Muscle layer of duodenum (tissue), 2 donors: ENCODE measurements around the gene KIF26B.
"Not testable (repeated sequence)": the region's sequence is repeated elsewhere in the genome, so short reads cannot be mapped to it uniquely, and the experiment has no call there.

Experiments
- H3K27ac ChIP-seq: one replicate; pipeline ENCODE4 v1.7.0; 2013; ENCODE audit warnings: mild to moderate bottlenecking, low read length
- H3K27me3 ChIP-seq: one replicate; pipeline ENCODE4 v1.7.0; 2013; ENCODE audit warnings: low read depth, mild to moderate bottlenecking, control low read depth, low read length
- H3K36me3 ChIP-seq, 2 donors: one replicate each; pipeline ENCODE4 v1.7.0; 2013; ENCODE audit warnings: low read length in 2 of 2, control low read depth in 1 of 2, mild to moderate bottlenecking in 1 of 2; ENCODE audit not compliant: insufficient read depth in 2 of 2, control insufficient read depth in 1 of 2
- H3K4me1 ChIP-seq, 2 donors: one replicate each; pipeline ENCODE4 v1.7.0; 2013; ENCODE audit warnings: low read length in 2 of 2, mild to moderate bottlenecking in 2 of 2, control low read depth in 1 of 2, moderate library complexity in 1 of 2; ENCODE audit not compliant: insufficient read depth in 2 of 2, control insufficient read depth in 1 of 2
- H3K4me3 ChIP-seq, 2 donors: one replicate each; pipeline ENCODE4 v1.7.0; 2013; ENCODE audit warnings: low read length in 2 of 2, low read depth in 1 of 2, mild to moderate bottlenecking in 1 of 2
- H3K9me3 ChIP-seq, 2 donors: one replicate each; pipeline ENCODE4 v1.7.0; 2013; ENCODE audit warnings: low read length in 2 of 2, control low read depth in 1 of 2, mild to moderate bottlenecking in 1 of 2; ENCODE audit not compliant: control insufficient read depth in 1 of 2
- donor health status: healthy.

The KIF26B gene

DNA sequence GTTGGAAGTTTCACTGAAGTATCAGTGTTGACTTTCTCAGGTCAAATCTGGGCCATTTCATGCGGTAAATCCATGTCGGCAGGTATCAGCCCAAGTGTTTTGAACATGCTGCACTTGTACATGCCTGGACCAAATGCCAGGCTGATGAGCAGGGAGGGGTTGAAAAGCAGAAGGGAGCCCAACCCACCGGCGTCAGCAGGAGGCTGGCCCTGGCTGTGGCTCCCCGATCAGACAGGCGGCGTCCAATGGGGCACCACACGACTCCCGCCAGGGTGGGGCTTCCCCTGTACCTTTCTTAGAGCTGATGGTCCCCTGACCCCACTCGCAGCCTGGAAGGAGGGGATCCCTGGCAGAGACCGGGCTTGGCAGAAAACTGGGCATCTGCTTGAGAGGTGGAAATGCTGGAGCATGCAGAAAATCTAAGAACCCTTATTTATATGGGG is 540.0 kb downstream of the KIF26B start:
- Histone ChIP-seq H3K36me3 (no peaks in the 10 kb centered on the region), H3K4me1 (no peaks in the 10 kb centered on the region), H3K4me3 (no peak overlapping the region), H3K27me3 (no peaks in the 10 kb centered on the region), H3K9me3 (no peaks in the 10 kb centered on the region), H3K27ac (no peak overlapping the region)

GRCh38 chr1:245695211-245695610 is 540.4 kb downstream of the KIF26B start:
- no peaks in the 10 kb centered on the region for H3K27me3 ChIP-seq
- H3K9me3 ChIP-seq: no peaks in the 10 kb centered on the region
- no peak overlapping the region for H3K27ac ChIP-seq
- no peaks in the 10 kb centered on the region for H3K36me3 ChIP-seq
- no peaks in the 10 kb centered on the region for H3K4me1 ChIP-seq
- no peak overlapping the region for H3K4me3 ChIP-seq

DNA sequence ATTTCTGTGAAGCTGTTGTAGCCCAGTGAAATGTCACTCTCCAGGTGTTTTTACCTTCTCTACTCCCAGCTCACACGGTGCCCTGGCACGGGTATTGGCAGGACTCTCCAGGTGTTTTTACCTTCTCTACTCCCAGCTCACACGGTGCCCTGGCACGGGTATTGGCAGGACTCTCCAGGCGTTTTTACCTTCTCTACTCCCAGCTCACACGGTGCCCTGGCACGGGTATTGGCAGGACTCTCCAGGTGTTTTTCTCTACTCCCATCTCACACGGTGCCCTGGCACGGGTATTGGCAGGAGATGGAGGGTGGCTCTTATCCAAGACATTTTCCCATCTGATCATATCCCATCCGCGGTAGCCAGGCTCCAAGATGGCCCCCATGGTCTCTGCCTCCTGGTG is 540.9 kb downstream of the KIF26B start:
- not testable (repeated sequence) for H3K4me3 ChIP-seq, H3K9me3 ChIP-seq, H3K36me3 ChIP-seq, H3K27me3 ChIP-seq, H3K4me1 ChIP-seq, H3K27ac ChIP-seq

DNA sequence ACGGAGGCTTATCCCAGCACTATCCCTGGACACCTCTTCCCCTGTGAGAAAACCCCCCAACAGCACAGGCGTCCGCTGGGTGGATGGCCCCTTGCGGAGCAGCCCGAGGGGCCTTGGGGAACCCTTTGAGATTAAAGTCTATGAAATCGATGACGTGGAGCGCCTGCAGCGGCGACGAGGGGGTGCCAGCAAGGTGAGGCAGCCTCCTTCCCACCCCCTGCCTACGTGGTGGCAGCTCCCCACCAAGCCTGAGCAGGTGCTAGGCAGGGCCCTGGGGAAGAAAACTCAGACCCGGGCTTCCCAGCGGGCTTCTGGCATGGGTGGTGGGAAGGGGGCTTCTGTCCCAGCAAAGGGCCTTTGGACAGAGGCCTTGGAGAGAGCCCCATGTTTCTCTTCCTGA is 543.3 kb downstream of the KIF26B start:
- Histone ChIP-seq H3K4me1 (no peaks in the 10 kb centered on the region), H3K9me3 (no peaks in the 10 kb centered on the region), H3K27me3 (no peaks in the 10 kb centered on the region), H3K4me3 (no peak overlapping the region), H3K36me3 (no peaks in the 10 kb centered on the region), H3K27ac (no peak overlapping the region)

DNA sequence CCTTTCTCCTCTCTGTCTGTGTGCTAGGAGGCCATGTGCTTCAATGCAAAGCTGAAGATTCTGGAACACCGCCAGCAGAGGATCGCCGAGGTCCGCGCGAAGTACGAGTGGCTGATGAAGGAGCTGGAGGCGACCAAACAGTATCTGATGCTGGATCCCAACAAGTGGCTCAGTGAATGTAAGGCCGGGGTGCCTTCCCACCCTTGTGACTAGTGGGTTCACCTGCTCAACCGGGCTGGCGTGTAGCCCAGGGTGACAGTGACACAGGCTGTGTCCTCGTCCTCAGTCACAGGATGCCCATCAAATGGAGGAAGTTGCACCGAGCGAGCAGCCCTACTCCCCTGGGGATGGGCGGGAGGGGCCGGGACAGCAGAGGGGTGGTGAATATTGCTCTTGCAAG is 544.1 kb downstream of the KIF26B start:
- Histone ChIP-seq H3K4me3 (no peak overlapping the region), H3K27ac (no peak overlapping the region), H3K36me3 (no peaks in the 10 kb centered on the region), H3K9me3 (no peaks in the 10 kb centered on the region), H3K4me1 (no peaks in the 10 kb centered on the region), H3K27me3 (no peaks in the 10 kb centered on the region)

DNA sequence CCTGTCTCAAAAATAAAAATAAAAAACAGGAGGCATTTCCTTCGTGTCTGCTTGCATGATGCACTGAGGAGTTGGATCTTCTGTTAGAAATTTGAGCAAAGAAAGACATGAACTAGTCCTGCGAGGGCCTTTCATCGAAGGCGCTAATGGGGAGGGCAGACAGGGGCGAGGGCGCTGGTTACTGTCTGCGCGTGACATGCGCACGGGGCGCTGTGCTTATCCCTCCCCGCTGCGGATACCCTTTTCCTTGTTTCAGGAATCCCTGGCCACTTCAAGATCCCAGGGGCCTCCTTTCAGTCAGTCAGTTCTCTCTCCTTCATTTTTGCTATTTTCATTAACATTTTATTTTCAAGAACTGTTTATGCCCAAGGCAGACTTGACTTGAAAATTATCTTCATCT is 545.8 kb downstream of the KIF26B start:
- H3K36me3 ChIP-seq: no peaks in the 10 kb centered on the region
- no peaks in the 10 kb centered on the region for H3K4me1 ChIP-seq
- H3K4me3 ChIP-seq: no peak overlapping the region
- no peak overlapping the region for H3K27ac ChIP-seq
- no peaks in the 10 kb centered on the region for H3K27me3 ChIP-seq
- H3K9me3 ChIP-seq: no peaks in the 10 kb centered on the region

- Histone ChIP-seq H3K36me3 (no peaks in the 10 kb centered on the region), H3K27me3 (no peaks in the 10 kb centered on the region), H3K4me3 (no peak overlapping the region), H3K4me1 (no peaks in the 10 kb centered on the region), H3K9me3 (no peaks in the 10 kb centered on the region), H3K27ac (no peak overlapping the region)
These were observed 546.8 kb downstream of the KIF26B start for GRCh38 chr1:245701631-245702030.

GRCh38 chr1:245702346-245702745 is 547.6 kb downstream of the KIF26B start:
- H3K4me1 ChIP-seq: no peaks in the 10 kb centered on the region
- no peaks in the 10 kb centered on the region for H3K36me3 ChIP-seq
- no peaks in the 10 kb centered on the region for H3K9me3 ChIP-seq
- H3K4me3 ChIP-seq: no peak overlapping the region
- H3K27me3 ChIP-seq: no peaks in the 10 kb centered on the region
- H3K27ac ChIP-seq: no peak overlapping the region

- H3K27ac ChIP-seq: no peak overlapping the region
- H3K36me3 ChIP-seq: no peaks in the 10 kb centered on the region
- H3K4me3 ChIP-seq: no peak overlapping the region
- H3K9me3 ChIP-seq: no peaks in the 10 kb centered on the region
- H3K4me1 ChIP-seq: no peaks in the 10 kb centered on the region
- no peaks in the 10 kb centered on the region for H3K27me3 ChIP-seq
These were observed 549.6 kb downstream of the KIF26B start for GRCh38 chr1:245704341-245704740.

DNA sequence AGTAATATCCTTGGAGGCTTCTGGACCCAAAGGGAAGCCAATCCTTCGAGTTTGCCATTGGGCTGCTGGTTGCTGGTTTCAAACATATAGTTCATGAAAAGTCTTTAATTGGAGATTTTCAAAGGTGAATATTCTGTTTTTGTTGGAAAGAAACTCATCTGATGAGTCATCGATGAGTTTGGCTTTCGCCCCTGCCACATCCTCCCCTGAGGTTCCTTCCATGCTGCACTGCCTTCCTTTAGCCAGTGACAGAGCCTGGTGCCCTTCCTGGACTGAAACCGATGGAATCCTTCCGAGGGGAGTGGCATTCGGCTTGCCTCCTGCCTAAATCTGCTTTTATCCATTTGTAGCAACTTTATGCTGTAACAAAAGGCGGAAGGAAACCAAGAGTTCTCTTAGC is 550.0 kb downstream of the KIF26B start:
- no peaks in the 10 kb centered on the region for H3K27me3 ChIP-seq
- no peak overlapping the region for H3K27ac ChIP-seq
- no peaks in the 10 kb centered on the region for H3K4me1 ChIP-seq
- H3K4me3 ChIP-seq: no peak overlapping the region
- H3K36me3 ChIP-seq: no peaks in the 10 kb centered on the region
- no peaks in the 10 kb centered on the region for H3K9me3 ChIP-seq

GRCh38 chr1:245707941-245708340 is 553.2 kb downstream of the KIF26B start:
- Histone ChIP-seq H3K4me3 (no peak overlapping the region), H3K36me3 (no peaks in the 10 kb centered on the region), H3K27me3 (no peaks in the 10 kb centered on the region), H3K27ac (no peak overlapping the region), H3K9me3 (no peaks in the 10 kb centered on the region), H3K4me1 (no peaks in the 10 kb centered on the region)

GRCh38 chr1:245710961-245711903 is 556.4 kb downstream of the KIF26B start:
- Histone ChIP-seq H3K27me3 (no peaks in the 10 kb centered on the region), H3K4me1 (no peaks in the 10 kb centered on the region), H3K36me3 (no peaks in the 10 kb centered on the region), H3K27ac (no peak overlapping the region), H3K9me3 (no peaks in the 10 kb centered on the region), H3K4me3 (no peak overlapping the region)
